Hepatic stellate cell (primary cell): ENCODE measurements around the gene HECW1.
"Not testable (repeated sequence)": the region's sequence is repeated elsewhere in the genome, so short reads cannot be mapped to it uniquely, and the experiment has no call there.

Source experiments
- DNase-seq: peaks from one replicate; pipeline ENCODE4 v3.0.0; 2011; ENCODE audit warnings: low spot score

The HECW1 gene

GRCh38 chr7:43112459-43112940 is at the start of gene HECW1:
Gene HECW1, plus strand, starts transcription at chr7:43112647. Its CDS starts 131,259 bp downstream, at chr7:43243906.
- DNase-seq, result no peak

GRCh38 chr7:43071604-43072003 is 40.8 kb upstream of the HECW1 start:
- no peak for DNase-seq

GRCh38 chr7:43072530-43072929 is 39.9 kb upstream of the HECW1 start:
- no peak for DNase-seq

- not testable (repeated sequence) for DNase-seq
These were observed 38.6 kb upstream of the HECW1 start for GRCh38 chr7:43073811-43074210.

GRCh38 chr7:43076189-43076605 is 36.2 kb upstream of the HECW1 start:
- DNase-seq, result no peak

- DNase-seq, result no peak
These were observed 35.8 kb upstream of the HECW1 start for GRCh38 chr7:43076606-43077005.

GRCh38 chr7:43077285-43077684 is 35.2 kb upstream of the HECW1 start:
- DNase-seq, result no peak

GRCh38 chr7:43077732-43078391 is 34.6 kb upstream of the HECW1 start:
- no peak for DNase-seq

GRCh38 chr7:43078794-43079193 is 33.7 kb upstream of the HECW1 start:
- no peak for DNase-seq

- DNase-seq, result no peak
These were observed 30.8 kb upstream of the HECW1 start for GRCh38 chr7:43081603-43082002.

- no peak for DNase-seq
These were observed 29.3 kb upstream of the HECW1 start for GRCh38 chr7:43083106-43083505.

GRCh38 chr7:43085017-43085416 is 27.4 kb upstream of the HECW1 start:
- no peak for DNase-seq

GRCh38 chr7:43085992-43086391 is 26.5 kb upstream of the HECW1 start:
- no peak for DNase-seq

- no peak for DNase-seq
These were observed 19.6 kb upstream of the HECW1 start for GRCh38 chr7:43092819-43093218.

- DNase-seq, result no peak
These were observed 15.6 kb upstream of the HECW1 start for GRCh38 chr7:43096875-43097274.

- DNase-seq, result no peak
These were observed 12.7 kb upstream of the HECW1 start for GRCh38 chr7:43099750-43100149.

GRCh38 chr7:43104874-43105520 is 7.5 kb upstream of the HECW1 start:
- no peak for DNase-seq

GRCh38 chr7:43105521-43106120 is 6.8 kb upstream of the HECW1 start:
- DNase-seq, result no peak

- DNase-seq, result peak; percentile 42
These were observed 4.0 kb upstream of the HECW1 start for GRCh38 chr7:43108255-43109011.

GRCh38 chr7:43110791-43111535 is 1.5 kb upstream of the HECW1 start:
- no peak for DNase-seq

GRCh38 chr7:43111630-43112458 is 603 bp upstream of the HECW1 start:
- DNase-seq, result no peak
